Measurements from ENCODE around the gene PDE4D.

The PDE4D gene

GRCh38 chr5:59517926-59518585, 375.5 kb downstream of the PDE4D start:
- H3K9ac ChIP-seq (ENCODE audit: low read depth, low read length, poor library complexity) = no peak overlapping the region
- H2BK120ac ChIP-seq (ENCODE audit: low read depth, low read length) = no peak overlapping the region
- no peaks in the 10 kb centered on the region for H3K36me3 ChIP-seq (replicated peaks in 1 of 2; ENCODE audit: control insufficient read depth in 2 of 2, insufficient read depth in 2 of 2, low read length in 2 of 2)
- H3K14ac ChIP-seq (ENCODE audit: low read length) = no peak overlapping the region
- no peak overlapping the region for H2AFZ ChIP-seq (ENCODE audit: low read length)
- no peak overlapping the region for H4K8ac ChIP-seq (ENCODE audit: low read depth, low read length)
- H3K79me1 ChIP-seq (ENCODE audit: low read depth, low read length) = no peaks in the 10 kb centered on the region
- H3K4me3 ChIP-seq (ENCODE audit: low read length in 2 of 2) = no peak overlapping the region
- no peak overlapping the region for H2BK15ac ChIP-seq (ENCODE audit: low read length)
- DNase-seq (ENCODE audit: low spot score) = no peak
- H3K27ac ChIP-seq (replicated peaks; ENCODE audit: low read length) = no peak overlapping the region
- no peak overlapping the region for H2BK5ac ChIP-seq (ENCODE audit: low read length)
- H2BK12ac ChIP-seq (ENCODE audit: low read length) = no peak overlapping the region
- H3K23ac ChIP-seq (ENCODE audit: low read depth, low read length, poor library complexity) = no peak overlapping the region
- H3K27me3 ChIP-seq (ENCODE audit: control insufficient read depth in 3 of 3, insufficient read depth in 3 of 3, low read depth in 1 of 3, low read length in 3 of 3) = no peaks in the 10 kb centered on the region
- no peaks in the 10 kb centered on the region for H3K9me3 ChIP-seq (replicated peaks in 1 of 2; ENCODE audit: control insufficient read depth in 2 of 2, insufficient read depth in 1 of 2, low read depth in 1 of 2, low read length in 2 of 2)
- H3K4ac ChIP-seq (ENCODE audit: low read length) = no peak overlapping the region
- H2AK5ac ChIP-seq (ENCODE audit: low read depth, low read length) = no peak overlapping the region
- no CpG with 5 or more reads among the region's 3 CpGs for WGBS, 2 donors (ENCODE audit: extremely low coverage in 2 of 2, insufficient read length in 2 of 2, insufficient replicate concordance in 1 of 2)
- no peaks in the 10 kb centered on the region for H3K4me1 ChIP-seq (ENCODE audit: control insufficient read depth in 2 of 2, insufficient read depth in 1 of 2, low read depth in 1 of 2, low read length in 2 of 2)
- H4K91ac ChIP-seq (ENCODE audit: low read depth, low read length, poor library complexity) = no peak overlapping the region
- H3K4me2 ChIP-seq (ENCODE audit: insufficient read depth, low read length, poor library complexity, severe bottlenecking) = no peak overlapping the region
- no peak overlapping the region for H3K18ac ChIP-seq (ENCODE audit: low read length)

GRCh38 chr5:59516161-59516560, 377.4 kb downstream of the PDE4D start:
- Histone ChIP-seq H3K23ac (ENCODE audit: low read depth, low read length, poor library complexity) (no peak overlapping the region), H3K79me1 (ENCODE audit: low read depth, low read length) (no peaks in the 10 kb centered on the region), H3K36me3 (replicated peaks in 1 of 2; ENCODE audit: control insufficient read depth in 2 of 2, insufficient read depth in 2 of 2, low read length in 2 of 2) (no peaks in the 10 kb centered on the region), H3K18ac (ENCODE audit: low read length) (no peak overlapping the region), H2AFZ (ENCODE audit: low read length) (no peak overlapping the region), H4K8ac (ENCODE audit: low read depth, low read length) (no peak overlapping the region), H3K27me3 (ENCODE audit: control insufficient read depth in 3 of 3, insufficient read depth in 3 of 3, low read depth in 1 of 3, low read length in 3 of 3) (no peaks in the 10 kb centered on the region), H3K9ac (ENCODE audit: low read depth, low read length, poor library complexity) (no peak overlapping the region), H2BK15ac (ENCODE audit: low read length) (no peak overlapping the region), H3K4ac (ENCODE audit: low read length) (no peak overlapping the region), H3K4me2 (ENCODE audit: insufficient read depth, low read length, poor library complexity, severe bottlenecking) (no peak overlapping the region), H2BK5ac (ENCODE audit: low read length) (no peak overlapping the region), H3K9me3 (replicated peaks in 1 of 2; ENCODE audit: control insufficient read depth in 2 of 2, insufficient read depth in 1 of 2, low read depth in 1 of 2, low read length in 2 of 2) (no peaks in the 10 kb centered on the region), H2BK12ac (ENCODE audit: low read length) (no peak overlapping the region), H2AK5ac (ENCODE audit: low read depth, low read length) (no peak overlapping the region), H4K91ac (ENCODE audit: low read depth, low read length, poor library complexity) (no peak overlapping the region), H3K4me1 (ENCODE audit: control insufficient read depth in 2 of 2, insufficient read depth in 1 of 2, low read depth in 1 of 2, low read length in 2 of 2) (no peaks in the 10 kb centered on the region), H2BK120ac (ENCODE audit: low read depth, low read length) (no peak overlapping the region), H3K4me3 (ENCODE audit: low read length in 2 of 2) (no peak overlapping the region), H3K14ac (ENCODE audit: low read length) (no peak overlapping the region), H3K27ac (replicated peaks; ENCODE audit: low read length) (no peak overlapping the region)
- DNase-seq (ENCODE audit: low spot score) = no peak
- WGBS, 2 donors (ENCODE audit: extremely low coverage in 2 of 2, insufficient read length in 2 of 2, insufficient replicate concordance in 1 of 2) = no CpG with 5 or more reads among the region's 3 CpGs

GRCh38 chr5:59506285-59506877, 387.1 kb downstream of the PDE4D start:
- Histone ChIP-seq H3K4me2 (ENCODE audit: insufficient read depth, low read length, poor library complexity, severe bottlenecking) (no peak overlapping the region), H4K8ac (ENCODE audit: low read depth, low read length) (no peak overlapping the region), H2BK15ac (ENCODE audit: low read length) (no peak overlapping the region), H3K4me1 (ENCODE audit: control insufficient read depth in 2 of 2, insufficient read depth in 1 of 2, low read depth in 1 of 2, low read length in 2 of 2) (peaks cover 0 to 7% of the 10 kb centered on the region in 2 donors), H3K9ac (ENCODE audit: low read depth, low read length, poor library complexity) (no peak overlapping the region), H2AK5ac (ENCODE audit: low read depth, low read length) (no peak overlapping the region), H3K27me3 (ENCODE audit: control insufficient read depth in 3 of 3, insufficient read depth in 3 of 3, low read depth in 1 of 3, low read length in 3 of 3) (no peaks in the 10 kb centered on the region), H2BK12ac (ENCODE audit: low read length) (no peak overlapping the region), H3K27ac (replicated peaks; ENCODE audit: low read length) (no peak overlapping the region), H4K91ac (ENCODE audit: low read depth, low read length, poor library complexity) (no peak overlapping the region), H2BK5ac (ENCODE audit: low read length) (no peak overlapping the region), H3K4me3 (ENCODE audit: low read length in 2 of 2) (no peak overlapping the region), H3K18ac (ENCODE audit: low read length) (no peak overlapping the region), H3K23ac (ENCODE audit: low read depth, low read length, poor library complexity) (no peak overlapping the region), H3K4ac (ENCODE audit: low read length) (no peak overlapping the region), H3K14ac (ENCODE audit: low read length) (no peak overlapping the region), H2BK120ac (ENCODE audit: low read depth, low read length) (no peak overlapping the region), H3K36me3 (replicated peaks in 1 of 2; ENCODE audit: control insufficient read depth in 2 of 2, insufficient read depth in 2 of 2, low read length in 2 of 2) (no peaks in the 10 kb centered on the region), H2AFZ (ENCODE audit: low read length) (no peak overlapping the region), H3K9me3 (replicated peaks in 1 of 2; ENCODE audit: control insufficient read depth in 2 of 2, insufficient read depth in 1 of 2, low read depth in 1 of 2, low read length in 2 of 2) (no peaks in the 10 kb centered on the region), H3K79me1 (ENCODE audit: low read depth, low read length) (no peaks in the 10 kb centered on the region)
- no CpG with 5 or more reads among the region's 1 CpG for WGBS, 2 donors (ENCODE audit: extremely low coverage in 2 of 2, insufficient read length in 2 of 2, insufficient replicate concordance in 1 of 2)
- no peak for DNase-seq (ENCODE audit: low spot score)

GRCh38 chr5:59504043-59504442, 389.5 kb downstream of the PDE4D start:
- Histone ChIP-seq H2BK12ac (ENCODE audit: low read length) (no peak overlapping the region), H3K9me3 (replicated peaks in 1 of 2; ENCODE audit: control insufficient read depth in 2 of 2, insufficient read depth in 1 of 2, low read depth in 1 of 2, low read length in 2 of 2) (peaks cover 0 to 3% of the 10 kb centered on the region in 2 donors), H4K91ac (ENCODE audit: low read depth, low read length, poor library complexity) (no peak overlapping the region), H3K14ac (ENCODE audit: low read length) (no peak overlapping the region), H3K9ac (ENCODE audit: low read depth, low read length, poor library complexity) (no peak overlapping the region), H2AFZ (ENCODE audit: low read length) (no peak overlapping the region), H3K4me1 (ENCODE audit: control insufficient read depth in 2 of 2, insufficient read depth in 1 of 2, low read depth in 1 of 2, low read length in 2 of 2) (peaks cover 0 to 7% of the 10 kb centered on the region in 2 donors), H3K4me3 (ENCODE audit: low read length in 2 of 2) (no peak overlapping the region), H3K4me2 (ENCODE audit: insufficient read depth, low read length, poor library complexity, severe bottlenecking) (no peak overlapping the region), H3K4ac (ENCODE audit: low read length) (no peak overlapping the region), H4K8ac (ENCODE audit: low read depth, low read length) (no peak overlapping the region), H3K18ac (ENCODE audit: low read length) (no peak overlapping the region), H2BK15ac (ENCODE audit: low read length) (no peak overlapping the region), H3K36me3 (replicated peaks in 1 of 2; ENCODE audit: control insufficient read depth in 2 of 2, insufficient read depth in 2 of 2, low read length in 2 of 2) (no peaks in the 10 kb centered on the region), H2BK120ac (ENCODE audit: low read depth, low read length) (no peak overlapping the region), H2BK5ac (ENCODE audit: low read length) (no peak overlapping the region), H3K23ac (ENCODE audit: low read depth, low read length, poor library complexity) (no peak overlapping the region), H3K27me3 (ENCODE audit: control insufficient read depth in 3 of 3, insufficient read depth in 3 of 3, low read depth in 1 of 3, low read length in 3 of 3) (no peaks in the 10 kb centered on the region), H3K27ac (replicated peaks; ENCODE audit: low read length) (no peak overlapping the region), H2AK5ac (ENCODE audit: low read depth, low read length) (no peak overlapping the region), H3K79me1 (ENCODE audit: low read depth, low read length) (no peaks in the 10 kb centered on the region)
- no peak for DNase-seq (ENCODE audit: low spot score)
